Esophagus muscularis mucosa (tissue), 4 donors: Measurements from ENCODE around the gene RCCD1. TPM values are rescaled to one million over a fixed set of nuclear protein-coding genes. Genes with fewer than 3 reads are reported as not detected.

ENCODE experiments used
- DNase-seq: peaks from one replicate; pipeline ENCODE4 v3.0.0-alpha.2; 2017; ENCODE audit errors: extremely low spot score
- H3K27ac ChIP-seq, 4 donors: fragments of 200-600 bp; sonication (generic); replicated peaks in 1 of 4; 1 replicate in 3 of 4; 2 replicates in 1 of 4; pipeline ENCODE4 v1.5.1; 2016 to 2019; ENCODE audit warnings: mild to moderate bottlenecking in 1 of 4
- H3K27me3 ChIP-seq, 4 donors: fragments of 200-600 bp; sonication (generic); one replicate each; pipeline versions ENCODE4 v1.5.1 to v1.6.0; 2016 to 2019
- H3K36me3 ChIP-seq, 4 donors: fragments of 200-600 bp; sonication (generic); one replicate each; pipeline ENCODE4 v1.5.1; 2016 to 2019
- H3K4me1 ChIP-seq, 4 donors: fragments of 200-600 bp; sonication (generic); one replicate each; pipeline ENCODE4 v1.5.1; 2016 to 2019
- H3K4me3 ChIP-seq, 4 donors: fragments of 200-600 bp; sonication (generic); 1 replicate in 2 of 4; 2 replicates in 2 of 4; pipeline ENCODE4 v1.5.1; 2016 to 2019; ENCODE audit warnings: mild to moderate bottlenecking in 4 of 4, moderate library complexity in 1 of 4
- H3K9me3 ChIP-seq, 4 donors: fragments of 200-600 bp; sonication (generic); 1 replicate in 3 of 4; 2 replicates in 1 of 4; pipeline ENCODE4 v1.5.1; 2016 to 2019
- EP300 ChIP-seq: sonication (generic); formaldehyde crosslinking; IDR thresholded peaks from one replicate; pipeline ENCODE4 v1.6.1; 2017; ENCODE audit warnings: antibody characterized with exemption
- POLR2A ChIP-seq: fragments of 450-650 bp; IDR thresholded peaks from one replicate; pipeline ENCODE4 v1.6.1; 2017; ENCODE audit warnings: antibody characterized with exemption, moderate library complexity, mild to moderate bottlenecking, low read depth
- POLR2AphosphoS5 ChIP-seq, 2 donors: sonication (generic); formaldehyde crosslinking; IDR thresholded peaks; one replicate each; pipeline ENCODE4 v1.6.1; 2017; ENCODE audit warnings: antibody characterized with exemption in 2 of 2
- WGBS: methylation state at CpG from one replicate; pipeline ENCODE4 v1.1.5; 2018; 5-methylcytosine and 5-hydroxymethylcytosine counted together
- intact Hi-C: fragments of 100-400 bp; cut with DNase I; formaldehyde crosslinking; loops from one replicate; pipeline ENCODE4 v1.15.1; 2023
- total RNA-seq, 4 donors: library from RNA; depleted of rRNA; stranded (reverse); fragments of >200 nt; gene quantifications; one replicate each; pipeline versions ENCODE4 v1.1.0 to v1.2.1, GENCODE V29; 2016
- TF ChIP-seq, protein P1 (sequence below), 3 experiments: fragments of 200-600 bp in 2 of 3; fragments of 450-650 bp in 1 of 3; sonication (generic) in 2 of 3; IDR thresholded peaks; one replicate each; pipeline ENCODE4 v1.5.1; 2017 to 2019; ENCODE audit warnings: antibody characterized with exemption in 3 of 3, mild to moderate bottlenecking in 2 of 3, moderate library complexity in 1 of 3

RCCD1 gene
- total RNA-seq, 4 donors from 2014 or later: 5.3 to 12.7 (median 9.2) TPM

DNA sequence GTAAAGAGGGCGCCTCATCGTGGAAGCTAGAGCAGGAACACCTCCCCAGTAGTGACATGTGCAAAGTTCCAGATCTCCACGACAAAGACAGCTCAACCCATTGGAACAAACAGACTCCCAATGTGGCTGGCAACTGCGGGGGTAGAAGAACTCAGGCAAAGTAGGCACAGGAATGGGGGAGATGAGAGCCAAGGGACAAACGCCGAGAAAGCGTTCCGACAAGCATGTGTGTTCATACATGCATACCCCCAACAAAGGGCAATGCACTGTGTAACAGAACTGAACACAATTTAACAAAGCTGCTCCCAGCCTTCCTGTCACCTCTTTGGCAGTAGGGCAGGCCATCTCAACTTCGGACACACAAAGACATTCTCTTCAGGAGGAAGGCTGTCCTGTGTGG lies 11.6 kb downstream of the RCCD1 start:
- no peaks in the 10 kb centered on the region for H3K4me1 ChIP-seq
- no peaks in the 10 kb centered on the region for H3K27me3 ChIP-seq
- H3K36me3 ChIP-seq: peaks cover 0 to 69% (median 46%) of the 10 kb centered on the region in 4 donors
- intact Hi-C loops: no loop called here
- no peak for DNase-seq
- H3K4me3 ChIP-seq: no peak overlapping the region
- 91% methylated on average over 9 of the region's 9 CpGs for WGBS
- H3K9me3 ChIP-seq: no peaks in the 10 kb centered on the region
- H3K27ac ChIP-seq: no peak overlapping the region
- TF ChIP-seq POLR2AphosphoS5 (IDR thresholded peaks at IDR 0.05) (no peak), POLR2A (no peak), EP300 (no peak)
- TF ChIP-seq, protein P1, sequence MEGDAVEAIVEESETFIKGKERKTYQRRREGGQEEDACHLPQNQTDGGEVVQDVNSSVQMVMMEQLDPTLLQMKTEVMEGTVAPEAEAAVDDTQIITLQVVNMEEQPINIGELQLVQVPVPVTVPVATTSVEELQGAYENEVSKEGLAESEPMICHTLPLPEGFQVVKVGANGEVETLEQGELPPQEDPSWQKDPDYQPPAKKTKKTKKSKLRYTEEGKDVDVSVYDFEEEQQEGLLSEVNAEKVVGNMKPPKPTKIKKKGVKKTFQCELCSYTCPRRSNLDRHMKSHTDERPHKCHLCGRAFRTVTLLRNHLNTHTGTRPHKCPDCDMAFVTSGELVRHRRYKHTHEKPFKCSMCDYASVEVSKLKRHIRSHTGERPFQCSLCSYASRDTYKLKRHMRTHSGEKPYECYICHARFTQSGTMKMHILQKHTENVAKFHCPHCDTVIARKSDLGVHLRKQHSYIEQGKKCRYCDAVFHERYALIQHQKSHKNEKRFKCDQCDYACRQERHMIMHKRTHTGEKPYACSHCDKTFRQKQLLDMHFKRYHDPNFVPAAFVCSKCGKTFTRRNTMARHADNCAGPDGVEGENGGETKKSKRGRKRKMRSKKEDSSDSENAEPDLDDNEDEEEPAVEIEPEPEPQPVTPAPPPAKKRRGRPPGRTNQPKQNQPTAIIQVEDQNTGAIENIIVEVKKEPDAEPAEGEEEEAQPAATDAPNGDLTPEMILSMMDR (IDR thresholded peaks at IDR 0.05): no peak

DNA sequence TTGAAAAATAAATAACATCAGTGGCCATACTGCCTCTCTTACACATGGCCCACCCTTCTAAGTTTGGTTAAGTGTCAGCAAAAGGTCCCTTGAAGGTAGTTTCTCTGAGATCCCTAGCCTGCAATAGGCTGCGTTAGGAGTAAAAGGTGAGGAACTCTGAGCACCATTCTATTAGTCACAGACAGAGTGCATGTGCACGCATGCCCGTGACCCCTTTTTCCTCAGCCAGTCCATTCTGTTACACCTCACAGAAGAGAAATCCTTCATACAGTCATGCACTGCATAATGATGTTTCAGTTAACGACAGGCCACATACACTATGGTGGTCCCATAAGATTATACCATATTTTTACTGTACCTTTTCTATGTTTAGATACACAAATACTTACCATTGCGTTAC lies 12.5 kb downstream of the RCCD1 start:
- Histone ChIP-seq H3K9me3 (no peaks in the 10 kb centered on the region), H3K4me3 (no peak overlapping the region), H3K4me1 (no peaks in the 10 kb centered on the region), H3K36me3 (peaks cover 0 to 60% (median 36%) of the 10 kb centered on the region in 4 donors), H3K27me3 (no peaks in the 10 kb centered on the region), H3K27ac (no peak overlapping the region)
- no peak for DNase-seq
- no peak for TF ChIP-seq POLR2AphosphoS5 (IDR thresholded peaks at IDR 0.05)
- TF ChIP-seq POLR2A: no peak
- TF ChIP-seq, protein P1 (IDR thresholded peaks at IDR 0.05): no peak
- TF ChIP-seq EP300: no peak
- WGBS: 91% methylated on average over 5 of the region's 5 CpGs
- intact Hi-C loops: no loop called here

- WGBS: 84% methylated on average over 1 of the region's 1 CpG
- intact Hi-C loops: no loop called here
- H3K4me3 ChIP-seq: no peak overlapping the region
- peaks cover 0 to 48% (median 26%) of the 10 kb centered on the region in 4 donors for H3K36me3 ChIP-seq
- TF ChIP-seq POLR2AphosphoS5 (IDR thresholded peaks at IDR 0.05) (no peak), POLR2A (no peak), EP300 (no peak)
- TF ChIP-seq, protein P1 (IDR thresholded peaks at IDR 0.05): no peak
- H3K27me3 ChIP-seq: no peaks in the 10 kb centered on the region
- no peak overlapping the region for H3K27ac ChIP-seq
- no peak for DNase-seq
- H3K9me3 ChIP-seq: no peaks in the 10 kb centered on the region
- H3K4me1 ChIP-seq: no peaks in the 10 kb centered on the region
These were observed 13.8 kb downstream of the RCCD1 start for GRCh38 chr15:90968434-90968833.

GRCh38 chr15:90970274-90970673 lies 15.6 kb downstream of the RCCD1 start:
- TF ChIP-seq POLR2AphosphoS5 (IDR thresholded peaks at IDR 0.05) (no peak), EP300 (no peak), POLR2A (no peak)
- TF ChIP-seq, protein P1 (IDR thresholded peaks at IDR 0.05): no peak

DNA sequence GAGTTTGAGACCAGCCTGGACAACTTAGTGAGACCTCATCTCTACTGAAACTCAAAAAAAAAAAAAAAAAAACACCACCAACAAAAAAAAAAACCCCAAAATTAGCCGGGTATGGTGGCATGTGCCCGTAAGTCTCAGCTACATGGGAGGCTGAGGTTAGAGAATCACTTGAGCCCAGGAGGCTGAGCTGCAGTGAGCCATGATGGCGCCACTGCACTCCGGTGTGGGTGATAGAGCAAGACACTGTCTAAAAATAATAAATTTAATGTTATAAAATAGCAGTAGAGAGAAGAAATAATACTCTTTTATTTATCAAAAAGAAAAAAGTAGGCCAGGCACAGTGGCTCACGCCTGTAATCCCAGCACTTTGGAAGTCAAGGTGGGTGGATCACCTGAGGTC lies 17.4 kb downstream of the RCCD1 start:
- no peak for DNase-seq
- 85% methylated on average over 5 of the region's 5 CpGs for WGBS
- Histone ChIP-seq H3K4me1 (no peaks in the 10 kb centered on the region), H3K27me3 (no peaks in the 10 kb centered on the region), H3K36me3 (peaks cover 0 to 28% (median 8%) of the 10 kb centered on the region in 4 donors), H3K4me3 (no peak overlapping the region), H3K9me3 (no peaks in the 10 kb centered on the region), H3K27ac (no peak overlapping the region)
- intact Hi-C loops: no loop called here
- TF ChIP-seq, protein P1 (IDR thresholded peaks at IDR 0.05): no peak
- TF ChIP-seq EP300 (no peak), POLR2A (no peak), POLR2AphosphoS5 (IDR thresholded peaks at IDR 0.05) (no peak)

More at GRCh38 chr15:90970274-90970673, 15.6 kb downstream of the RCCD1 start:
- Histone ChIP-seq H3K4me1 (no peaks in the 10 kb centered on the region), H3K9me3 (no peaks in the 10 kb centered on the region), H3K27me3 (no peaks in the 10 kb centered on the region), H3K4me3 (no peak overlapping the region), H3K36me3 (peaks cover 0 to 46% (median 23%) of the 10 kb centered on the region in 4 donors), H3K27ac (no peak overlapping the region)
- DNase-seq: no peak
- intact Hi-C loops: no loop called here
- WGBS: 93% methylated on average over 7 of the region's 7 CpGs
